NCI-H82 treated with DMSO at 0.1 percent for 48 hours (cell line): ENCODE results near the gene ITGA1.
"Not testable (repeated sequence)": the region's sequence is repeated elsewhere in the genome, so short reads cannot be mapped to it uniquely, and the experiment has no call there.

Experiments
- DNase-seq: peaks from one replicate; lab custom pipeline; 2025; ENCODE audit not compliant: unreplicated experiment; lab: John Stamatoyannopoulos, UW

Gene ITGA1

DNA sequence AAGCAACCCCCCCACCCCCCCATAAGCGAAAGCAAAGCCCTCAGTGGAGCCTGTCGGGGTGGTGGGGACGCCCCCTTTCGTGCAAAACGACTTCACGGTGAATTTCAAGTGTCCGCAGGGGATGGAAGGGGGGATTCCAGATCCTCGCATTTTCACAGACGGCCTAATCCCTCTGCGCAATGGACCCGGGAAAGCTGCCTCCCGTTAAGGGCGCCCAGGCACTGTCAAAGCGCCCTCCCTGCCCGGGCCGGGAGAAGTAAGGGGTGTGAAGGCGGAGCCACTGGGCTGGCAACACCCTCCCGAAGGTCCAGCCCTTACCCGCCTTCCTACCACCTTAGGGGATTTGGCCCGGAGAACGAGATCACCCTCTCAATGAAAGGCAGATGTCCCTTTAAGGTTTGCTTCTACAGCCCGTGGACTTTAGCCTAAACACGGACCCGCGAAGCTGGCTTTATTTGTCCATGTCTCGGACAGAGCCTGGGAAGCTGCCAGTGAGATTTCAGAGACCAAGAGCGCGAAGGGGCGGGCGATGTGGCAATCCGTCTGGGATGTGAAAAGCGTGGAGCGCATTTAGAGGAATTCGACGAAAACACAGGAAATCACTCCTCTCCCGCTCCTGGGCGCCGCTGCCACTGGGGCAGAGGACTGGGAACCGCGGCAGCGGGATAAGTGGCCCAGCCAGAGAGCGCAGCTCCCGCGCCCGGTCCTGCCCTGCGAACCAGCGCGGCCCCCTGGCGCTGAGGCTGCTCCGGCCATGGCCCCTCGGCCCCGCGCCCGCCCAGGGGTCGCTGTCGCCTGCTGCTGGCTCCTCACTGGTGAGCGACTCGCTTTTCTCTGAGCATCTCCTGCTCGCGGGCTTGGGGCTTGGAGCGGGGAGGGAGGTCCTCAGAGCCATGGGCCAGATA is at the start of gene ITGA1, which contains the start of gene PELO:
Gene ITGA1, plus strand, starts transcription at position 317 of the 905 bp plus-strand sequence. Its CDS starts 438 bp downstream, at position 755.
Gene PELO, plus strand, starts transcription at position 317 of the 905 bp plus-strand sequence. CDS start 12,479 bp downstream, outside the sequence.
- DNase-seq = no peak

DNA sequence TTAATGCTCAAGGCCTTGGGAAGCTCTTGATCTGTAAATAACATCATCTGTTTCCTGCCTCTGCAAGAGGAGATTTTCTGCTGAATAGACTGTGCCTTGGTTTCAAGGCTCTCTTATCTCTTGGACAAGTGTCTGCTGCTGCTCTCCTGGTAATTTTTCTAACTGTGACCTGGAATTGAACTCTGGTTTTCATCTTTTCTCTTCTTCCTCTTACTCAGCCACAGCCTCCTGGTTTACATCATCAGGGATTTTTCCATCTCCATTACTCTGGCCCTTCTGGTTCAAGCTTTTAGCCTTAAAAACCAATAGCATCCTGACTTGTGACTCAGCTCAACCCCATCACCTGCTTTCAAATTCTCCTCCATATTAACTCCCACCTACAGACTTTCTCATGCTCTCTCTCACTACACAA is 49.6 kb upstream of the ITGA1 start:
- no peak for DNase-seq

DNA sequence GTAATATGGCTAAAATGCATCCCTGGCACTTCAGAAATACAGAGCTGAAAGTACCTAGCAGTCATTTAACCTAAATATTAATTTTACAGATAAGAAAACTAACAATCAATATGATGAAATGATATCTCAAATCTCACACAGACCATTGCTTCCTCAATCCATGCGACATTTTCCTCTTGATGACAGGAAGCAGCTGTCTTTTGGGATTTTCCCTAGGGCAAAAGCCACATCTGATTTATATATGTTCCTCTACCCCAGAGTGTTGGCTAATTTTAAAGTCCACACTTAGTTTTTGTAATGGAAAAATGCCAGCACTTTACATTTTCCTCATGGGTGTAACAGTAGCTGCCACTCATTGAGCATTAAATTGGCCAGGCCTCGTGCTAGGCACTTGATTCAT is 47.7 kb upstream of the ITGA1 start:
- DNase-seq = no peak

DNA sequence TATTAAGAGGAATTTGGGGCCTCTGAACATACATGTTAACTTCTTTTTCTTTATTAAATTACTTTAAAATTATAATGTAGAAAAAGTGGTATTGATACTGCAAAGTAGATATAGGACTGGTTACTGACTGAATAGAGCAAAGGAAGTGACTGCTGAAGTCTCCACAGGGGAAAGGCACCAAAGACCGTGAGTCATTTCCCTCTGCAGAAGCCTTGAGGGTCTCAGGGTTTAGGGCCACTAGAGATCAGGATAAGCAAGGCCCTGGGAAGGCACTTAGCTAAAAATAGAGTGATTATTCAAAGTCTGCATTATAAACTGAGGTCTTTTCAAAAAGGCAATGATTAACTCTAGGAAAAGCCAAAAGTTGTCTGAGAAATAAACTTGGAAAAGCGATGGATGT is 44.7 kb upstream of the ITGA1 start:
- no peak for DNase-seq

DNA sequence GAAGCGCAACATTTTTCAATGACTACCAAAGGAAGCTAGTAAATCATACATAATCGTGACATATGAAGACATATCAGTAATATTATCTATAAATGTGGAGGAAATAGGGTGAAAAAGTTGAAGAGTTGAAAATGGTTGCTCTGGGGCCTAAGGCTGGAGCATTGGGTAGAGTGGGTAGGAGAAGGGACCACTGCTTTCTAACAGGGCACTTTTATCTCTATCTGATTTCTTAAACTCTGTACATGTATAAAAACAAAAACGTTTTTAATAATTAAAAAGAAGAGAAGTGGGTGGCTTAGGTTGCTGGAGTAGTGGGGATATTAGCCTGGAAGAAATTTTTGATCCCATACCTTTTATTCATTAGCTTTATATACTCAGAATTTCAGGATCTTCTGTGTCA is 44.2 kb upstream of the ITGA1 start:
- no peak for DNase-seq

DNA sequence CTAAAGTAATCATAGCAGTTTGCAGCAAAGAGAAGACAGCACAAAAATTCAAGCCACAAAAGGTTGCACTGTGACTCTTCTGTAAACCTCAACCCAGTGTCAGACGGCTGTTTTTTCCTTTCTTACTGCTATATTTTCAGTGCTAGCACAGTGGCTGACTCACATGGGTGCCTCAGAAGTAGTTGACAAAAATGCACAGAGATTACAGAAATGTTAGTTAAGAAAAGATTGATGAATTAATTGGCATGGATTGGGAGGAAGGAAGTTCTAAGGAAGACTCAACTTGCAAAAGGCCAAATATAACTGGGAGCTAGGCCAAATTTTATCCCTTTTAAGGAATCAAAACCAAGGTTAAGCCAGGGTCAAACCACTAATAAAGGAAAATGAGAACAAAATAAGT is 43.7 kb upstream of the ITGA1 start:
- DNase-seq = no peak

DNA sequence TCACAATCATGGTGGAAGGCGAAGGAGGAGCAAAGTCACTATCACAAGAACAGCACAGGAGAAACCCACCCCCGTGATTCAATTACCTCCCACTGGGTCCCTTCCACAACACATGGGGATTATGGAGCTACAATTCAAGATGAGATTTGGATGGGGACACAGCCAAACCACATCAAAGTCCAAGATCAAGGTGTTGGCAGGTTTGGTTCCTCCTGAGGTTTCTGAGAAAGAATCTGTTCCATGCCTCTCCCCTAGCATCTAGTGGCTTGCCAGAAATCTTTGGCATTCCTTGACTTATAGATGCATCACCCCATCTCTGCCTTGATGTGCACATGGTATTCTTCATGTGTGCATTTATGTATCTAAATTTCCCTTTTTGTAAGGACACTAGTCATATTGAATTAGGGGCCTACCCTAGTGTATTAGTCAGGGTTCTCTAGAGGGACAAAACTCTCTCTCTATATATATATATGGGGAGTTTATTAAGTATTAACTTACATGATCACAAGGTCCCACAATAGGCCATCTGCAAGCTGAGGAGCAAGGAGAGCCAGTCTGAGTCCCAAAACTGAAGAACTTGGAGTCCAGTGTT is 42.8 kb upstream of the ITGA1 start:
- not testable (repeated sequence) for DNase-seq

DNA sequence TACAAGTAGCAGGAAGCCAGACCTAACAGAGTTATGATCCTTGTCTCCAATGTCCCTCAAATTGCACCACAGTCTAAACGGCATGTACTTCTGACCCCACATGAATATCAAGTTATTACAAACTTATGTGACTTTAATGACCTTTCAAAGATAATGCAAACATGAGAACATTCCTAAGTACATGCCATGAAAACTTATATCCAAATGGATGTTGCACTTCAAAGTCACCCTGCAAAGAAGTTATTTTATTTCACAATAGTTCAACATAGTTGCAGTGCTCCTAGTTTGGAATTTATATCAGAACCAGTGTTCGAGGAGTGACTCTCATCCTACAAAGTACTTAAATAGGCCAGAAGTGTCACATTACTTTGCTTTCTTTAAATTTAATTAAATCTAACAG is 41.2 kb upstream of the ITGA1 start:
- no peak for DNase-seq

DNA sequence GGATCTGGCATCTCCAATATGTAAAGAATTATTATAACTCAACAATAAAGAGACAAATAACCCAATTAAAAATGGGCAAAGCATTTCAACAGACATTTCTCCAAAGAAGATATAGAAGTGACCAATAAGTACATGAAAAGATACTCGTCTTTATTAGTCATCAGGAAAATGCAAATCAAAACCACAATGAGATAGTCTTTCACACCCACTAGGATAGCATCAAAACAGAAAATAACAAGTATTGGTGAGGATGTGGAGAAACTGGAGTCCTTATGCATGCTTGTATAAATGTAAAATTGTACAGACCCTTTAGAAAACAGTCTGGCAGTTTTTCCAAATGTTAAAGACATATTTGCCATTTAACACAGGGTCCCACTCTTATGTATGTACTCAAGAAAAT is 39.1 kb upstream of the ITGA1 start:
- no peak for DNase-seq

DNA sequence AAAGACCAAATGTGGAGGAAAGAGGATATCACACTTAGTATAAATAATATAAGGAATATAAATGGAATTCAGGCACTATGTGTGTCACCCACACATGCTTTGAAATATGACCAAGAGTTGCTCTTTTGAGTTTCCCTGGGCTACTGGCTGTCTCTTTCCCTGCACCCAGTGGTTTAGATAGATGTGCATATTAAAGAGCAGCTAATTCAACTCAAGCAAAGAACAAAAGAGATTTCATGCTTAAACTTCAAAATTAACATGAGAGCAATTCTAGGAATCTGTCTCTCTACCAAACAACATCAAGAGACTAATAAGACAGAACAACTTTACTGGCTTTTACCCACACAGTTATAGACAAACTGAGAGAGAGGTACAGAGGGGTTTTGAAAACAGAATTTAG is 38.0 kb upstream of the ITGA1 start:
- DNase-seq = no peak

DNA sequence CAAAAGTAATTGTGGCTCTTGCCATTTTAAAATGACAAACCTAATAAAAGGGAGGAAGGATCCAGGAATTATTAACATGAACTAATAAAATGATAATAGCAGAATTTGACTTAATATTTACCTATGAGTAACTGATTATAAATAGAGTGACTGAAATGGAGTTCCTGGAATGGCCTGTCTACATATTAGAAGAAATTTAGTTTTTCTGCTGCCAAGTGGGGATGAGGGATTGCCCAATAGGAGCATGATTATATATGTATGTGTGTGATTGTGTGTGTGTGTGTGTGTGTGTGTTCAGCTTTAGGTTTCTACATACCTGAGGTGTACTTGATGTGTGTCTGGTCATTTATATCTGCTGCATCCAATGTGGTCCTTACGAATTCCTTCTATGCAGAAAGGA is 36.6 kb upstream of the ITGA1 start:
- DNase-seq = no peak

DNA sequence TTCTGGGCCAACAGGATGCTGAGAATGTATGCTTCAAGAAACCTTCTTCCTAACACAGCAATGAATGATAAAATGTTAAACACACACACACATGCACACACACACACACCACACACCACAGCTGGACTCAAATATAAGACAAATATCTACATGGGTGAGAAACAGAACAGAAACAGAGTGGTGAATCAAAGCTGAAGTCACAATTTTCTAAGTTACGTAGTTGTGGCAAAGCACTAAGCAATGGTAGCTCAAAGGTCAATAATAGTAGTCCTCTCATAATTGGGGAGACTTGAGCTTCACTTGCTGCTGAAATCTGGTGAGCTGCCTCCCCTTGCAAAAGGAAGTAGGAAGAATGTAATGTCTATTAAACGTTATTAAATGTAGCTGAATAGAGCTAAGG is 33.7 kb upstream of the ITGA1 start:
- no peak for DNase-seq

DNA sequence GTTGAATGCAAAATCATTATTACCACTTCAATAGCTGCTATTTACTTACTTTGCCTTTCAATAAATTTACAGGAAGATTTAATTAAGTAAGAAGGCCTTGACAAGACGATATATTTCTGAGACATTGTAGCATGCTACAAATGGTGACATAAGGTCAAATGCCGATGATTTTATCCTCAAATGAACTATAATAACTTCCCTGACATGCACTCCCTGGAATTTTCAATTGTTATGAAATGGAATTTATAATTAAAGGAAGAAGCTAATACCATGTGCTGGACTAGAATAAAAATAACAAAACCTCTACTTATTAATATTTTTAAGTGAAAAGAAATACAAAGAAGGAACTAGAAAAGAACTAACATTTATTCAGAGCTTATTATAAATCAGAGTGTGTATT is 30.2 kb upstream of the ITGA1 start:
- no peak for DNase-seq

DNA sequence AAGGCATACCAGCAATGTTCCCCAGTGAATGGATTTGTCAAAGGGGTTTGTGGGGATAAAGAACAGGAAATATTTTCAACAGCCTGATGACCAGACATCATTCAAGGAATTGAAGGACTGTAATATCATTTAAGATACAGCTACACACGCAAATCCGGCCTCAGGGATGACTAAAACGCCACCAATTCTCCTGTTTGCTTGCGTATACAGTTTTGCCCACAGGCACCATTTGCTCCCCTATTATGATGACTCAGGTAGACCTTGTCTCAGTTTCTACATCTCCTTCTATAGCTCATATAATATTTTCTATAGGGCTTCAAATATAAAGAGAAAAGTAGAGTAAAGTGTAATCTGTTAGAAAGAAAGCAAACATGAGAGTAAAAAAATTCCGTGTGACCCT is 29.7 kb upstream of the ITGA1 start:
- no peak for DNase-seq

DNA sequence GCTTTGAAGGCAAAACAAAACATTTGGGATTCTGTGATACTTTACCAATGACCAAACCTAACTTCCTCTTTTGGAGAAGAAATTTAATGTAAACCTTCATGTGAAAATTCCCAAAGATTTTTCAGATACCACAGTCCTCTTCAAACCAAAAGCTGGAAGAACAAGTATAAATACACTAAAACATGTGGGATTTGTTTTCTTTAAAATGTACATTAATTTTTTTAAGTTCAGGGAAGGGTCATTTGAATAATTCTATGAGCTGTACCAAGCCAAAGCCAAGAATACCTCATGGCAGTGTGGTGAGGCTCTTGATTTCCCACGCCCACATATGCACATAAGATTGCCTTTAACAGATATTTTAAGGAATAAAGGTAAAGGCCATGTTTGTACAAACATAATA is 28.4 kb upstream of the ITGA1 start:
- DNase-seq = no peak

DNA sequence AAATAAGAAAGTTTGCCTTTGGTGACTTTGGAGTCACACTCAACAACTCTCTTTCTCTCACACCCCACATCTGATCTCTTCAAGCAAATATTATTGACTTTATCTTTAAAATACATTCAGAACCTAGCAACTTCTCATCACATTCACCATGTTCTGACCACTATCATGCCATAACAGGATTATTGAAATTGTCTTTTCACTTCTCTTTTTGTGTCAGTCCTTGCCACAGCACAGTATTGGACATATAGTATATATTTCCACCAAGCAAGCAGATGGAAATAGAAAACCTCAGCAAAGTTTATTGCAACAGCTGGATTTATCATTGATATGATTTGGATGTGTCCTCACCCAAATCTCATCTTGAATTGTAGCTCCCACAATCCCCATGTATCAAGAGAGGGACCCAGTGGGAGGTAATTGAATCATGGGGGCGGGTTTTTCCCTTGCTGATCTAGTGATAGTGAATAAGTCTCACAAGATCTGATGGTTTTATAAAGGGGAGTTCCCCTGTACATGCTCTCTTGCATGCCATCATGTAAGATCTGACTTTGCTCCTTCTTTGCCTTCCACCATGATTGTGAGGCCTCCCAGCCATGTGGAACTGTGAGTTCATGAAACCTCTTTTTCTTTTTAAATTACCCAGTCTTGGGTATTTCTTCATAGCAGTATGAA is 26.9 kb upstream of the ITGA1 start:
- DNase-seq = no peak

DNA sequence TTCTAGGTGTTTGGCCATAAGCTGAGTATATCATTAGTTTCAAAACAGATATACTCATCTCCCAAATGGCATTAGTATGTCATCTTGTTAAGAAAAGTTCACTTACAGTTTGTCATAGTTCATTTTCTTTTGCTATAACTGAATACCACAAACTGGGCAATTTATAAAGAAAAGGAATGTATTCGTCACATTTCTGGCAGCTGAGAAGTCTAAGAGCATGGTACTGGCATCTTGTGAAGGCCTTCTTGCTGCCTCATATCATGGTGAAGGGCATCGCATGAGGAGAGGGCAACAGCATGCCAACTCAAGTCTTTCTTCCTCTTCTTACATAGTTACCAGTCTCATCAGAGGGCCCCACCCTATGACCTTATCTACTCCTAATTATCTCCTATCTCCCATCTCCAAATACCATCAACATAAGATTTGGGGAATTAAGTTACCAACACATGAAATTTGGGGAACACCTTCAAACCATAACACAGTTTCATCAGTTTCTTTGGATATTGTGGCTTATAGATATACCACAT is 20.4 kb upstream of the ITGA1 start:
- DNase-seq = no peak

DNA sequence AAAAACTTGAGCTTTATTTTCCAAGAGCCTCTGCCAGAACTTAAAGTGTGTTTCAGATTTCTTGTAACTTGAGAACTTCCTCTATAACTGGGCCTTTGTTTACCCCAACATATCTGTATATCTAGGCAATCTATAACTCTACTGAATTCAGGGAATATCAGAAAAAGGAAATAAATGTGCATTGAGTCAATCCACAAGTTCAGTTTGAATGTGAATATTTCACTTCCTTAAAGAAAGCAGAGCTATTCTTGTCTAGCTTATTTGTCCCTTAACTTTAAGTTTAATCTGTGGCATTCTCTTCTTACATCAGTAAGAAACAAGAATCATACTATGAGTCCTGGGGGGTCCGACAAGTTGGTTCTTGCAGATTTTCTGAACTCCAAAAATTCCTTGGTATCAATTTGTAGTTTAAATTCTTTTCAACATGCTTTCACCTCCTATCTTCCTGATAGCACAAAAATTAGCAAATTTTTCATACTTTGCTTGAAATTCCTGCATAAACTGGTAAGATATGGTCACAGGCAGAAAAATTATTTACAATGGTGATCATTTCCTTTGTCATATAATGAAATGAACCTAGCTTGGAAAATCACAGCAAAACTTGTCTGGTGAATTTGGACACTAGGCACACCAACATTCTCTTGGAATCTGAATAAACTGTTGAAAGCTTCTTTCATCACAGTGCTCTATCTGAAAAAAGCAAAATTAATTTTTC is 19.8 kb upstream of the ITGA1 start:
- DNase-seq = no peak

DNA sequence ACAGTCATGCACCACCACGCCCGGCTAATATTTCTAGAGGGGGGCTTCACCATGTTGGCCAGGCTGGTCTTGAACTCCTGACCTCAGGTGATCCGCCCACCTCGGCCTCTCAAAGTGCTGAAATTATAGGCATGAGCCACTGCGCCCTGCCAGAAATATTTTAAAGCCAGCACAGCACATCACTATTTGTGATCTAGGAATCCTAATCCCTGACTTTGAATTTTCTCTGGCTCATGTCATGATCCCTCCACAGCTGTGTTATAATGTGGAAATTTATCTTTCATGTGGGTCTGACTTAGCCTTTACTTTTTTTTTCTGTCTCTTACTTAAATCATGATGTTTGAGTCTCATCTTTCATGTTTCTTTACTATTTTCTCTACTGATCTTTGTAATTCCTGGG is 18.7 kb upstream of the ITGA1 start:
- DNase-seq = no peak

DNA sequence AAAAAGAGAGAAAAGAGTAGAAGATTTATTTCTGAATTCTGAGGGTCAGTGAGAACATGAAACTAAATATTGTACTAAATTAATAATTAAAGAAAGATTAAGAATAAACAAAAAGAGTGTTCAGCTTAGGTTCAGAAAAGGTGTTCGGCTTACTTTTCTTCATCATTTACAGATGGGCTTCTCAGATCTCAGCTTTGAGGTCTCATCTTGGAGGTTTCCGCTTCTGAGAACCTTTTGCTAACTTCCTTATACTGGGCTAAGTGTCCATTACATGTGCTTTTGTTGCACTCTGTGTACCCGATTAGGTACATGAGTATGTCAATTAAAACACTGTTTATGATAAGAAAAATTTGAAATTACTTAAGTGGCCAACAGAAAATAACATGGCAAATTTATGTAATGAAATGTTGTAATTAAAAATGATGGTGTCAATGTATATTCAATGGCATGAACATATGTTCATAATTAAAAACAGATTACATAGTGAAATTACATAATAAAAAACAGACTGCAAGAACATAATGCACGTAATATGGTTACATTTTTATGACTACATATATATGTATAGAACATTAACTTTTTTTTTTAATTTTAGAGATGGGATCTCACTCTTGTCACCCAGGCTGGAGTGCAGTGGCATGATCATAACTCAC is 17.3 kb upstream of the ITGA1 start:
- no peak for DNase-seq
